GM12874 (cell line): Measurements from ENCODE around the gene BLTP3B.

Experiments used
- TF ChIP-seq, protein P1 (sequence below): IDR thresholded peaks from 2 replicates; pipeline ENCODE4 v1.5.1; 2011; ENCODE audit warnings: low read depth, mild to moderate bottlenecking, control low read depth, low read length, moderate library complexity; ENCODE audit not compliant: insufficient read depth

Gene BLTP3B

GRCh38 chr12:100184549-100185145 is 42.0 kb upstream of the BLTP3B start:
- TF ChIP-seq, protein P1, sequence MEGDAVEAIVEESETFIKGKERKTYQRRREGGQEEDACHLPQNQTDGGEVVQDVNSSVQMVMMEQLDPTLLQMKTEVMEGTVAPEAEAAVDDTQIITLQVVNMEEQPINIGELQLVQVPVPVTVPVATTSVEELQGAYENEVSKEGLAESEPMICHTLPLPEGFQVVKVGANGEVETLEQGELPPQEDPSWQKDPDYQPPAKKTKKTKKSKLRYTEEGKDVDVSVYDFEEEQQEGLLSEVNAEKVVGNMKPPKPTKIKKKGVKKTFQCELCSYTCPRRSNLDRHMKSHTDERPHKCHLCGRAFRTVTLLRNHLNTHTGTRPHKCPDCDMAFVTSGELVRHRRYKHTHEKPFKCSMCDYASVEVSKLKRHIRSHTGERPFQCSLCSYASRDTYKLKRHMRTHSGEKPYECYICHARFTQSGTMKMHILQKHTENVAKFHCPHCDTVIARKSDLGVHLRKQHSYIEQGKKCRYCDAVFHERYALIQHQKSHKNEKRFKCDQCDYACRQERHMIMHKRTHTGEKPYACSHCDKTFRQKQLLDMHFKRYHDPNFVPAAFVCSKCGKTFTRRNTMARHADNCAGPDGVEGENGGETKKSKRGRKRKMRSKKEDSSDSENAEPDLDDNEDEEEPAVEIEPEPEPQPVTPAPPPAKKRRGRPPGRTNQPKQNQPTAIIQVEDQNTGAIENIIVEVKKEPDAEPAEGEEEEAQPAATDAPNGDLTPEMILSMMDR = no peak

DNA sequence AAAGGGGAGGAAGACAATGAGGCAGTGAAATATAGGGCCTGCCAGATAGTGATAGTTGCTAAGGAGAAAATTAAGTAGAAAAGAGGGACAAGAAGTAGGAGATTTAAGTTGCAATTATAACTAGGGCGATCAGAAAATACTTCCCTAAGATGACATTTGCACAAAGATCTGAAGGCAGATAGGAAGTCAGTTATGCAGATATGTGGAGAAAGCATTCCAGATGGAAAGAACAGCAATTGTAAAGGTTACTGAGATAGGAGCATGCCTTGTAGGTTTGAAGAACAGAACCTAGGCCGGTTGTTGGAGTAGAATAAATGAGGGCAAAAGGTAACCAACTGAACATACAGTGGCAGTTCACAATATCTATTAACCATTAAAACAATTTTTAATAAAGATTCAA is 36.6 kb upstream of the BLTP3B start:
- TF ChIP-seq, protein P1 = no peak

GRCh38 chr12:100174495-100174894 is 31.8 kb upstream of the BLTP3B start:
- TF ChIP-seq, protein P1 = no peak

GRCh38 chr12:100173111-100173510 is 30.4 kb upstream of the BLTP3B start:
- TF ChIP-seq, protein P1 = no peak

- TF ChIP-seq, protein P1 = no peak
Observed at GRCh38 chr12:100171248-100171647, 28.6 kb upstream of the BLTP3B start.

GRCh38 chr12:100170313-100170858 is 27.7 kb upstream of the BLTP3B start:
- TF ChIP-seq, protein P1 = no peak

GRCh38 chr12:100169345-100169744 is 26.7 kb upstream of the BLTP3B start:
- TF ChIP-seq, protein P1 = no peak
